Astrocyte (in vitro differentiated cells and primary cell): Measurements from ENCODE around the gene PRR5L.

Experiments
- CTCF ChIP-seq: IDR thresholded peaks from 2 replicates; pipeline ENCODE4 v1.5.1; 2011; ENCODE audit warnings: low read depth, mild to moderate bottlenecking, inconsistent platforms, low read length, moderate library complexity; ENCODE audit not compliant: insufficient read depth
- EZH2 ChIP-seq: IDR thresholded peaks from 2 replicates; pipeline ENCODE4 v1.6.1; 2012; ENCODE audit warnings: mild to moderate bottlenecking, low read length, inconsistent platforms; ENCODE audit not compliant: insufficient read depth

GRCh38 chr11:36388951-36389350 lies 92.9 kb downstream of the PRR5L start:
- TF ChIP-seq CTCF (no peak), EZH2 (no peak)
